ENCODE results near the gene CLDN14. TPM values are rescaled to one million over a fixed set of nuclear protein-coding genes. Genes with fewer than 3 reads are reported as not detected.

CLDN14 gene
- total RNA-seq, 1 experiment from 2014 or later: not detected

GRCh38 chr21:36427502-36427901, 52.4 kb downstream of the CLDN14 start:
- TF ChIP-seq CTCF (IDR thresholded peaks at IDR 0.05; ENCODE audit: unreplicated experiment): no peak
- no peaks in the 10 kb centered on the region for H3K27me3 Mint-ChIP-seq (ENCODE audit: insufficient read depth, unreplicated experiment)
- no peak for DNase-seq (ENCODE audit: unreplicated experiment)
- ChIA-PET CTCF (interaction anchor here (0.6 to 0.9 kb wide), 3 partner anchors 10 to 360 kb away, joined by 3 to 6 read pairs (median 3); no protein-coding TSS in a partner anchor), POLR2A (no interaction called here)
- peaks cover 4% of the 10 kb centered on the region for H3K36me3 Mint-ChIP-seq (ENCODE audit: insufficient read depth, unreplicated experiment)
- H3K9me3 Mint-ChIP-seq (ENCODE audit: unreplicated experiment): no peaks in the 10 kb centered on the region
- no peak overlapping the region for H3K4me3 Mint-ChIP-seq (ENCODE audit: unreplicated experiment)
- peaks cover 25% of the 10 kb centered on the region for H3K4me1 Mint-ChIP-seq (ENCODE audit: insufficient read depth, unreplicated experiment)
- BruUV-seq (replicated peaks): no TSS peak
- H3K27ac Mint-ChIP-seq (ENCODE audit: low read depth, unreplicated experiment): no peak overlapping the region
- intact Hi-C loops (cut with micrococcal nuclease): no loop called here

- no TSS peak for BruUV-seq (replicated peaks)
These were observed 54.6 kb downstream of the CLDN14 start for GRCh38 chr21:36425286-36425685.

GRCh38 chr21:36424592-36424991, 55.3 kb downstream of the CLDN14 start:
- peaks cover 6% of the 10 kb centered on the region for H3K4me1 Mint-ChIP-seq (ENCODE audit: insufficient read depth, unreplicated experiment)
- intact Hi-C loops (cut with micrococcal nuclease): loop anchor here (5.0 kb wide), 1 partner anchor 203 kb away; no protein-coding TSS in a partner anchor
- CTCF ChIA-PET: interaction anchor here (0.7 kb wide), 1 partner anchor 64 kb away, joined by 3 read pairs; no protein-coding TSS in a partner anchor
- H3K27me3 Mint-ChIP-seq (ENCODE audit: insufficient read depth, unreplicated experiment): no peaks in the 10 kb centered on the region
- BruUV-seq (replicated peaks): no TSS peak
- DNase-seq (ENCODE audit: unreplicated experiment): no peak
- no peak overlapping the region for H3K27ac Mint-ChIP-seq (ENCODE audit: low read depth, unreplicated experiment)
- no peaks in the 10 kb centered on the region for H3K9me3 Mint-ChIP-seq (ENCODE audit: unreplicated experiment)
- no peak for TF ChIP-seq CTCF (IDR thresholded peaks at IDR 0.05; ENCODE audit: unreplicated experiment)
- H3K36me3 Mint-ChIP-seq (ENCODE audit: insufficient read depth, unreplicated experiment): peaks cover 6% of the 10 kb centered on the region
- H3K4me3 Mint-ChIP-seq (ENCODE audit: unreplicated experiment): no peak overlapping the region
- POLR2A ChIA-PET: no interaction called here

More at GRCh38 chr21:36425286-36425685, 54.6 kb downstream of the CLDN14 start:
- no peak overlapping the region for H3K27ac Mint-ChIP-seq (ENCODE audit: low read depth, unreplicated experiment)
- intact Hi-C loops (cut with micrococcal nuclease): no loop called here
- H3K4me1 Mint-ChIP-seq (ENCODE audit: insufficient read depth, unreplicated experiment): peaks cover 13% of the 10 kb centered on the region
- DNase-seq (ENCODE audit: unreplicated experiment): no peak
- no peaks in the 10 kb centered on the region for H3K9me3 Mint-ChIP-seq (ENCODE audit: unreplicated experiment)
- peaks cover 6% of the 10 kb centered on the region for H3K36me3 Mint-ChIP-seq (ENCODE audit: insufficient read depth, unreplicated experiment)
- H3K4me3 Mint-ChIP-seq (ENCODE audit: unreplicated experiment): no peak overlapping the region
- no peaks in the 10 kb centered on the region for H3K27me3 Mint-ChIP-seq (ENCODE audit: insufficient read depth, unreplicated experiment)
- CTCF ChIA-PET: interaction anchor here (0.6 to 0.7 kb wide), 2 partner anchors 63 to 576 kb away, joined by 3 read pairs; no protein-coding TSS in a partner anchor
- POLR2A ChIA-PET: no interaction called here
- no peak for TF ChIP-seq CTCF (IDR thresholded peaks at IDR 0.05; ENCODE audit: unreplicated experiment)

GRCh38 chr21:36423771-36424433, 56.0 kb downstream of the CLDN14 start:
- TF ChIP-seq CTCF (IDR thresholded peaks at IDR 0.05; ENCODE audit: unreplicated experiment): no peak
- POLR2A ChIA-PET: no interaction called here
- intact Hi-C loops (cut with micrococcal nuclease): loop anchor here (5.0 kb wide), 1 partner anchor 203 kb away; no protein-coding TSS in a partner anchor
- Mint-ChIP-seq H3K27ac (ENCODE audit: low read depth, unreplicated experiment) (peak overlapping the region; percentile 27), H3K36me3 (ENCODE audit: insufficient read depth, unreplicated experiment) (peaks cover 6% of the 10 kb centered on the region), H3K27me3 (ENCODE audit: insufficient read depth, unreplicated experiment) (no peaks in the 10 kb centered on the region), H3K4me1 (ENCODE audit: insufficient read depth, unreplicated experiment) (no peaks in the 10 kb centered on the region), H3K4me3 (ENCODE audit: unreplicated experiment) (no peak overlapping the region), H3K9me3 (ENCODE audit: unreplicated experiment) (no peaks in the 10 kb centered on the region)
- no TSS peak for BruUV-seq (replicated peaks)
- DNase-seq (ENCODE audit: unreplicated experiment): no peak
- CTCF ChIA-PET: interaction anchor here (0.7 to 2.2 kb wide), 7 partner anchors 9 to 1250 kb away, joined by 3 to 7 read pairs (median 4); no protein-coding TSS in a partner anchor
